Nephron (organoid): ENCODE data around the gene TSC2.

Experiments used
- H3K27ac Mint-ChIP-seq, 3 experiments: 2 replicates each; pipeline ENCODE4 v1.8.0; 2020; ENCODE audit warnings: mixed read lengths in 3 of 3, mild to moderate bottlenecking in 2 of 3, moderate library complexity in 1 of 3
- H3K27me3 Mint-ChIP-seq: 2 replicates; pipeline ENCODE4 v1.8.0; 2021; ENCODE audit warnings: low read depth, mild to moderate bottlenecking, moderate library complexity, mixed read lengths
- H3K36me3 Mint-ChIP-seq: 2 replicates; pipeline ENCODE4 v1.8.0; 2020; ENCODE audit warnings: low read depth, mixed read lengths
- H3K4me1 Mint-ChIP-seq: 2 replicates; pipeline ENCODE4 v1.8.0; 2020; ENCODE audit warnings: mixed read lengths
- H3K4me3 Mint-ChIP-seq, 3 experiments: 2 replicates each; pipeline ENCODE4 v1.8.0; 2020; ENCODE audit warnings: mild to moderate bottlenecking in 3 of 3, mixed read lengths in 3 of 3, moderate library complexity in 2 of 3
- H3K9me3 Mint-ChIP-seq: 2 replicates; pipeline ENCODE4 v1.8.0; 2020; ENCODE audit warnings: mixed read lengths
- CTCF ChIP-seq, 3 experiments: fragments of 200-600 bp; sonication (generic); IDR thresholded peaks; one replicate each; pipeline ENCODE4 v1.5.0; 2021; ENCODE audit warnings: antibody characterized with exemption in 3 of 3; ENCODE audit not compliant: unreplicated experiment in 3 of 3

Gene TSC2

GRCh38 chr16:2001456-2002355, 46.1 kb upstream of the TSC2 start:
- Mint-ChIP-seq H3K36me3 (peaks cover 18% of the 10 kb centered on the region), H3K4me1 (peaks cover 16% of the 10 kb centered on the region), H3K4me3 (no peak overlapping the region), H3K27ac (no peak overlapping the region), H3K9me3 (no peaks in the 10 kb centered on the region), H3K27me3 (peaks cover 2% of the 10 kb centered on the region)
- no peak for TF ChIP-seq CTCF (IDR thresholded peaks at IDR 0.05; ENCODE audit: unreplicated experiment in 3 of 3)

- TF ChIP-seq CTCF (IDR thresholded peaks at IDR 0.05; ENCODE audit: unreplicated experiment in 3 of 3) = no peak
- Mint-ChIP-seq H3K36me3 (peaks cover 14% of the 10 kb centered on the region), H3K27ac (no peak overlapping the region), H3K27me3 (peaks cover 4% of the 10 kb centered on the region), H3K4me3 (no peak overlapping the region), H3K4me1 (peaks cover 19% of the 10 kb centered on the region), H3K9me3 (no peaks in the 10 kb centered on the region)
These were observed 45.2 kb upstream of the TSC2 start for GRCh38 chr16:2002406-2003230.

GRCh38 chr16:2003231-2003826, 44.5 kb upstream of the TSC2 start:
- Mint-ChIP-seq H3K27ac (no peak overlapping the region), H3K27me3 (peaks cover 4% of the 10 kb centered on the region), H3K36me3 (peaks cover 10% of the 10 kb centered on the region), H3K4me3 (no peak overlapping the region), H3K4me1 (peaks cover 25% of the 10 kb centered on the region), H3K9me3 (no peaks in the 10 kb centered on the region)
- no peak for TF ChIP-seq CTCF (IDR thresholded peaks at IDR 0.05; ENCODE audit: unreplicated experiment in 3 of 3)

- Mint-ChIP-seq H3K36me3 (peaks cover 8% of the 10 kb centered on the region), H3K4me3 (no peak overlapping the region), H3K27me3 (peaks cover 4% of the 10 kb centered on the region), H3K9me3 (no peaks in the 10 kb centered on the region), H3K27ac (no peak overlapping the region), H3K4me1 (peaks cover 32% of the 10 kb centered on the region)
- peak; percentile 94 to 97 (median 96) for TF ChIP-seq CTCF (IDR thresholded peaks at IDR 0.05; ENCODE audit: unreplicated experiment in 3 of 3)
These were observed 43.8 kb upstream of the TSC2 start for GRCh38 chr16:2003827-2004641.

- Mint-ChIP-seq H3K4me1 (peaks cover 34% of the 10 kb centered on the region), H3K27ac (no peak overlapping the region), H3K4me3 (no peak overlapping the region), H3K36me3 (peaks cover 8% of the 10 kb centered on the region), H3K9me3 (no peaks in the 10 kb centered on the region), H3K27me3 (peaks cover 4% of the 10 kb centered on the region)
- TF ChIP-seq CTCF (IDR thresholded peaks at IDR 0.05; ENCODE audit: unreplicated experiment in 3 of 3) = no peak
These were observed 42.8 kb upstream of the TSC2 start for GRCh38 chr16:2004795-2005517.
